Naive thymus-derived CD8-positive, alpha-beta T cell (primary cell): ENCODE measurements around the gene ABHD5. TPM values are rescaled to one million over a fixed set of nuclear protein-coding genes. Genes with fewer than 3 reads are reported as not detected.
A peak's percentile ranks its signal among the peaks of the same experiment; 100 is the strongest.

Source experiments
- ATAC-seq, 2 donors: fragments of 150-1000 bp; cut with Tn5 transposase in 1 of 2; sonication (Bioruptor Pico), chemical (Tn5 transposase) in 1 of 2; 1 replicate in 1 of 2; 2 replicates in 1 of 2; pipeline ENCODE4 v1.10.0; 2021; ENCODE audit warnings: mild to moderate bottlenecking in 2 of 2, moderate library complexity in 2 of 2
- POLR2A ChIA-PET: fragments of 350-600 bp; sonication (Branson Sonifier 250); formaldehyde crosslinking; loops from one replicate; lab custom pipeline; 2021; ENCODE audit warnings: antibody characterized with exemption; lab: Charles Lee
- DNase-seq, 10 donors: peaks; one replicate each; pipeline versions ENCODE4 v3.0.0 to v3.0.0-alpha.2; 2020 to 2022
- H3K27ac Mint-ChIP-seq, 10 donors: one replicate each; pipeline ENCODE4 v1.8.0; 2020 to 2022; ENCODE audit warnings: mild to moderate bottlenecking in 10 of 10, mixed read lengths in 10 of 10, moderate library complexity in 4 of 10, inconsistent platforms in 1 of 10
- H3K27me3 Mint-ChIP-seq, 5 donors: one replicate each; pipeline ENCODE4 v1.8.0; 2021 to 2022; ENCODE audit warnings: mixed read lengths in 5 of 5
- H3K36me3 Mint-ChIP-seq, 3 donors: one replicate each; pipeline ENCODE4 v1.8.0; 2020 to 2022; ENCODE audit warnings: mixed read lengths in 3 of 3, mild to moderate bottlenecking in 2 of 3, inconsistent platforms in 1 of 3
- H3K4me1 Mint-ChIP-seq, 4 donors: one replicate each; pipeline ENCODE4 v1.8.0; 2021 to 2022; ENCODE audit warnings: mixed read lengths in 4 of 4
- H3K4me3 Mint-ChIP-seq, 10 donors: one replicate each; pipeline ENCODE4 v1.8.0; 2020 to 2022; ENCODE audit warnings: mild to moderate bottlenecking in 10 of 10, mixed read lengths in 10 of 10, moderate library complexity in 6 of 10, inconsistent platforms in 1 of 10
- H3K9me3 Mint-ChIP-seq, 9 donors: one replicate each; pipeline ENCODE4 v1.8.0; 2020 to 2022; ENCODE audit warnings: mixed read lengths in 9 of 9, mild to moderate bottlenecking in 3 of 9, inconsistent platforms in 1 of 9, moderate library complexity in 1 of 9
- polyA plus RNA-seq, 3 donors: library from polyadenylated mRNA; unstranded; fragments of 300-500 nt; fragmentation: Illumina TruSeq; gene quantifications; one replicate each; pipeline ENCODE4 v1.2.3, GENCODE V29; 2021
- total RNA-seq, 8 experiments: library from RNA in 2 of 8; stranded (reverse) in 2 of 8; gene quantifications; one replicate each; pipeline ENCODE4 v1.2.3 and lab custom pipeline; 2021 to 2026

Gene ABHD5
- total and polyA plus RNA-seq, 5 experiments from 2014 or later, result 1.7 to 6.9 (median 4.0) TPM

DNA sequence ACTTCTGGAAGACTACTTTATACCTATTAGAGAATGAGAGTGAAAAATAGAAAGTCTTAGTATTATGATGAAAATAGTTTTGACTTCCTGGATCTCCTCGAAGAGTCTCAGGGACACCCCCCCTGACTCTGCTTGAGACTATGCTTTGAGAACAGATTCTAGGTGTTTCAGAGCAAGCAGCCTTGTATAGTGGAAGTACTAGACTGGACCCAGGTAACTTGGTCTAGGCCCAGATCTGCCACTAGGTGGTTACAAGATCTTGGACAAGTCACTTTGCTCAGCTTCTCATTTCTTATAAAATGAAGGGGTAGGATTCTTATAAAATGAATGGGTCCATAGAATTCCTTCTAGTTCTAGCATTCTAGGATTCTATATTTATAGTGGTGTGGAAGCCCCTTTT lies 9.1 kb downstream of the ABHD5 start:
- POLR2A ChIA-PET, result no interaction called here
- no peaks in the 10 kb centered on the region for H3K9me3 Mint-ChIP-seq
- DNase-seq (peak in 2 of 10 donors; percentile 6 to 62), ATAC-seq (no peak)
- H3K4me3 Mint-ChIP-seq, result no peak overlapping the region
- no peaks in the 10 kb centered on the region for H3K27me3 Mint-ChIP-seq
- H3K27ac Mint-ChIP-seq, result no peak overlapping the region
- peaks cover 0 to 35% (median 0%) of the 10 kb centered on the region in 3 donors for H3K36me3 Mint-ChIP-seq
- peaks cover 0 to 9% (median 6%) of the 10 kb centered on the region in 4 donors for H3K4me1 Mint-ChIP-seq

DNA sequence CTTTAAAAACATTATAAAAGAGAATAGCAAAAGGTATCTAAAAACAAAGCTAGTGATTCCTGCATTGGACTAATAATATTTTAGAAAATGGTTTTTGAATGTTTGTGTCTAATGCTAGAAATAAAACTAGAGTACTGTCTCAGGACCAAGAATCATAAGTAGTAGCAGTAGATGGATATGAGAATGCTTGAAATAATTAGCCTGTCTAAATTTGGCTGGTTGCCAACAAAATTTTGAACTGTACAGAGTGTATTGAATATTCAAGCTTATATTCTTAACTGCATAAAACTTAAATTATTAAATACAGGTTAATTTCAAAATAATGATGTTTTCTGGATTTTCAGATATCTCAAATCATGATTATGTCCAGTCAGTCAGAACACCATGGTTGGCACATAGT lies 14.0 kb downstream of the ABHD5 start:
- peaks cover 0 to 7% (median under 1%) of the 10 kb centered on the region in 4 donors for H3K4me1 Mint-ChIP-seq
- H3K4me3 Mint-ChIP-seq, result no peak overlapping the region
- no peak overlapping the region for H3K27ac Mint-ChIP-seq
- H3K9me3 Mint-ChIP-seq, result no peaks in the 10 kb centered on the region
- DNase-seq (no peak), ATAC-seq (no peak)
- H3K27me3 Mint-ChIP-seq, result no peaks in the 10 kb centered on the region
- POLR2A ChIA-PET, result no interaction called here
- peaks cover 0 to 45% (median 0%) of the 10 kb centered on the region in 3 donors for H3K36me3 Mint-ChIP-seq

DNA sequence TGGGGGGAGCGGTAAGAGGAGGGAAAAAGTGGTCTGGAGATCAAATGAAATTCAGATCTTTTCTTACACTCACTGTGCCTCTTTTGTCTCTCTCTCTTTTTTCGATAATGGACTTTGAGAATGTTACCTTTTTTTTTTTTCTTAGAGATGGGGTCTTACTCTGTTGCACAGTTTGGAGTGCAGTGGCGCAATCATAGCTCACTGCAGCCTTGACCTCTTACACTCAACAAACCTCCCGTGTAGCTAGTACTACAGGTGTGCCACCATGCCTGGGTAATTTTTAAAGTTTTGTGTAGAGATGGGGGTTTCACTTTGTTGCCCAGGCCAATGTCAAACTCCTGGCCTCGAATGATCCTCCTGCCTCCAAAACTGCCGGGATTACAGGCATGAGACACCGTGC lies 15.6 kb downstream of the ABHD5 start:
- Mint-ChIP-seq H3K9me3 (no peaks in the 10 kb centered on the region), H3K4me3 (no peak overlapping the region), H3K27me3 (no peaks in the 10 kb centered on the region), H3K4me1 (peaks cover 0 to 7% (median under 1%) of the 10 kb centered on the region in 4 donors), H3K36me3 (peaks cover 0 to 38% (median 0%) of the 10 kb centered on the region in 3 donors), H3K27ac (no peak overlapping the region)
- ATAC-seq (no peak), DNase-seq (no peak)
- POLR2A ChIA-PET, result no interaction called here

DNA sequence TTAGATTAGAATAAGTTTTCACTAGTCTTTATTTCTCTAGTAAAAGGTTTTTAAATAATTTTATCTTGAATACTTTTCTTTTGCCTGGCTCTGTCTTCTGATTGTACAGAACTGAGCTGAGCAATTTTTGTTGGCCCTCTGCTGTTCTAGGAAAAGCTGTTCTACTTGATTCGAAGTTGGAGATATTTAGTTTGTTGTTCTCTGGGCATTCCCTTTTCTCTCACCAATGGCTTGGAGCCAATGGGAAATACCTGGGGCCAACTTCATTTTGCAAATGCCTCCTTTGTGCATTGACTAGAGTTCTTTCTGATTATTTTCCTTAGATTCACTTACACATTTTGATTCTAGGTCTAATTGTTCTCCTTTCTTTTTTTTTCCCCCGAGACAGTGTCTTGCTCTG lies 16.5 kb downstream of the ABHD5 start:
- Mint-ChIP-seq H3K4me3 (no peak overlapping the region), H3K36me3 (peaks cover 5 to 41% (median 8%) of the 10 kb centered on the region in 3 donors), H3K27ac (no peak overlapping the region), H3K9me3 (no peaks in the 10 kb centered on the region), H3K27me3 (no peaks in the 10 kb centered on the region), H3K4me1 (peaks cover 0 to 7% (median under 1%) of the 10 kb centered on the region in 4 donors)
- DNase-seq (no peak), ATAC-seq (no peak)
- POLR2A ChIA-PET, result no interaction called here

DNA sequence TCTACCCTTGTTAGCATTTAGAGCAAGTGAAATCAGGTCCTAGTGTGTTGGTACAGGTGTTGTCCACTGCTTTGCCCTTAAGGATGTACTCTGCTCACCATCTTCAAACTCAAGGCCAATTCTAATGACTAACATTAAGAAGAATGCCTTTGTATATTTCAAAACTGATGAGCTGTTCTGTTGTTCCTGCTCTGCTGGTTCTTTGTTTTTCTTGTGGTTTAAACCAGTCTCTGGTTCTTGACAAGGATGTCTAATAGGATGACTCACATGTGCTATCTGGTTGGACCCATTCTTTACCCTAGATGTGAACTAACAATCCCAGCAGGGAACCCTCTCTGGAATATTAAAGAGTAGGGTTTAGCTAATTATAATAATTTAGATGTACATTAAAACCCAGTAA lies 17.3 kb downstream of the ABHD5 start:
- DNase-seq (no peak), ATAC-seq (no peak)
- Mint-ChIP-seq H3K36me3 (peaks cover 10 to 45% (median 15%) of the 10 kb centered on the region in 3 donors), H3K27me3 (no peaks in the 10 kb centered on the region), H3K4me3 (no peak overlapping the region), H3K4me1 (peaks cover 0 to 7% (median under 1%) of the 10 kb centered on the region in 4 donors), H3K27ac (no peak overlapping the region), H3K9me3 (no peaks in the 10 kb centered on the region)
- POLR2A ChIA-PET, result no interaction called here

DNA sequence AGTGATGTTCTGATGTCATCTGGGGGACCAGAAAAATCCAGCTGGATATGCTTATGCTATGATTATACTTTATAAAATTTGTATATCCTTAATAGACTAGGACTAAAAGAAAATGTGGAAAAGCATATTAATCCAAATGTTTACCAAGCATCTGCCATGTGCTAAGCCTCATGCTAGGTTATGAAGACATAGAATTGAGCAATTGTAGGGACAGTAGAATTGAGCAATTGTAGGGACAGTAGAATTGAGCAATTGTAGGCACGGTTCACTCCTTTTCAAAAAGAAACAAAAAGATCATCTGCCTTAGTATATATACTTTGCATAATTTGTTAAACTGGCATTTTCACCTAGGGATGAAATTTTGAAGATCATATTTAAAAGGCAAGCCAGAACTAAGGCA lies 18.3 kb downstream of the ABHD5 start:
- Mint-ChIP-seq H3K4me1 (peaks cover 0 to 7% (median 2%) of the 10 kb centered on the region in 4 donors), H3K27me3 (no peaks in the 10 kb centered on the region), H3K27ac (no peak overlapping the region), H3K4me3 (no peak overlapping the region), H3K36me3 (peaks cover 15 to 47% (median 23%) of the 10 kb centered on the region in 3 donors), H3K9me3 (no peaks in the 10 kb centered on the region)
- ATAC-seq, result no peak
- DNase-seq, result no peak
- POLR2A ChIA-PET, result no interaction called here

DNA sequence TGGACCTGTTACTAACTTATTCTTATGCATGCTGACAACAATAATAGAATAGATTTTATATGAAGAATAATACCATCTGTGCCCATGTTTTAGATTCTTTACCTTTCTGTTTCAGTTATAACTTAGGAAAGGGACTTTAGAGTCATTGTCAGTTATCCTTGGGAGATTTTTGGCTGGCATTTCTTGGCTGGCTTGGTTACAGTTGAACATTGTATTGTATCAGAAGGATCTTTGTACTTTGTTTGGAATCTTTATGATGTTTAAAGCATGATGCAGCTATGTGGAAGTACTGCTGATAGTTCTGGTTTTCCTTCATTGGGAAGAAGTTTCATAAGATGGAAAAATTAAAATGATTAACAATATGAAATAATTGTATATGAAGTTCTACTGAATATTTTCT lies 19.9 kb downstream of the ABHD5 start:
- Mint-ChIP-seq H3K4me1 (peaks cover 0 to 4% (median 1%) of the 10 kb centered on the region in 4 donors), H3K9me3 (no peaks in the 10 kb centered on the region), H3K27ac (no peak overlapping the region), H3K27me3 (no peaks in the 10 kb centered on the region), H3K4me3 (no peak overlapping the region), H3K36me3 (peaks cover 15 to 50% (median 28%) of the 10 kb centered on the region in 3 donors)
- POLR2A ChIA-PET, result no interaction called here
- DNase-seq (no peak), ATAC-seq (no peak)

DNA sequence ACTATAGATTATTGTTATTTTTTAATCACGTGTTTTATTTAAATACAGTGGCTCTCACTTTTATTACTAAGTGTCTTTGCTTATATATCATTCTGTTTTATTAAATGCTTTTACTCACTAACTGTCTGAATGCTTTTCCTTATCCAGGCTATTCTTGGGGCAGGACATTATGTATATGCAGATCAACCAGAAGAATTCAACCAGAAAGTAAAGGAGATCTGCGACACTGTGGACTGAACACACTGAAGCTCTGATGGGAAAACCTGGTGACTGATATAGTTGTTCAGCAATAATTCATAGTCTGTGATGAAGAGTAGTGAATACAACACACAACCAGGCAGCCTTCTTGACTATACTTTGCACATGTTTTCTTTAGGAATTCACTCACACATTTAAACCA lies 27.6 kb downstream of the ABHD5 start:
- H3K4me1 Mint-ChIP-seq, result peaks cover 0 to 3% (median 0%) of the 10 kb centered on the region in 4 donors
- peaks cover 15 to 59% (median 29%) of the 10 kb centered on the region in 3 donors for H3K36me3 Mint-ChIP-seq
- H3K9me3 Mint-ChIP-seq, result no peaks in the 10 kb centered on the region
- DNase-seq, result no peak
- no peak overlapping the region for H3K27ac Mint-ChIP-seq
- no peak overlapping the region for H3K4me3 Mint-ChIP-seq
- no peaks in the 10 kb centered on the region for H3K27me3 Mint-ChIP-seq
- POLR2A ChIA-PET, result no interaction called here
- ATAC-seq, result no peak

DNA sequence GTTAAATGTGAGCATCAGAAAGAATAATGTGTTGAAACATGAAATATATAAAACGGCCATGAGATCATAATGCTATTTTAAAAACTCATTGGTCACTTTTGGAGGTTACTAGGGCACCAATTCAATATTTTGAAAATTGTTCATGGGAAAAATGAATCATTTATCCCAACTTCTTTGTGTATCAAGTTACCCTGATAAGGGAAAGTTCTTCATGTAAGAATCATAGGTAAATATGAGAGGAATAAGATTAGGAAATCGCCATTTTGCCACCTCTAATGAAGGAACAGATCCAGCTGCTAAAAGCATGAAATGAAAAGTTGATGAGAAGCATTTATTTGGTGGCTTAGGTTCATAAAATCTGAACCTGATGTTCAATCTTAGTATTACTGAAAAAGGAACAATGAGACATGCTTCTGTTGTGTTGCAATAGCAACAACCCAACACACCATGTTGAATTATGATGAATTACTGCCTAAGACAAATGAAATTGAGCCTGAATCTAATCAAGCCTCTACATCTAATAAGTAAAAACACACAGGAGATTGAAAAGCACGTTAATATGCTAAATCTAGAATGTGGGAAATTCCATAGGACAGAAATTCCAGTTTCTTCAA lies 32.5 kb downstream of the ABHD5 start:
- Mint-ChIP-seq H3K4me1 (no peaks in the 10 kb centered on the region), H3K9me3 (no peaks in the 10 kb centered on the region), H3K36me3 (peaks cover 5 to 28% (median 12%) of the 10 kb centered on the region in 3 donors), H3K27ac (no peak overlapping the region), H3K4me3 (no peak overlapping the region), H3K27me3 (no peaks in the 10 kb centered on the region)
- POLR2A ChIA-PET, result no interaction called here
- DNase-seq, result no peak
- no peak for ATAC-seq

DNA sequence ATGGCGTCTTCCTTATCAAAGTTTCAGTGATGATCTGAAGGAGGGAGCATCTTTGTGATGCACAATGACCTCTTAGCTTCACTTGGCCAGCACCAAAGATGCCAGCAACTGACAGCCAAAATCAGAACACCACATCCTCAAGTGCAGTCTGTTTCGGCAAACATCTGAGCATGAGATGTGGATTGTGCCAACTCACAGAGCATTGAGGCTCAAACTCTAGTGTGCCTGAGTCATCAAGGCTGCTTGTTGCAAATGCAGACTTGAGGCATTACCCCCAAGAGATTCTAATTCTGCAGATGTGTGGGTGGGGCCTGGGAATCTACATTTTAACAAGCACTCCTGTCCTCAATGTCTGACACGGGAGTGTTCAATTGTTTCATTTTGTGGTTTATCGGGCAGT lies 35.8 kb downstream of the ABHD5 start:
- ATAC-seq, result no peak
- no peak for DNase-seq
- peak overlapping the region in 1 of 10 donors; percentile 53 for H3K27ac Mint-ChIP-seq
- no peaks in the 10 kb centered on the region for H3K27me3 Mint-ChIP-seq
- POLR2A ChIA-PET, result no interaction called here
- H3K4me1 Mint-ChIP-seq, result no peaks in the 10 kb centered on the region
- H3K9me3 Mint-ChIP-seq, result no peaks in the 10 kb centered on the region
- H3K36me3 Mint-ChIP-seq, result peaks cover 0 to 13% (median 8%) of the 10 kb centered on the region in 3 donors
- no peak overlapping the region for H3K4me3 Mint-ChIP-seq

DNA sequence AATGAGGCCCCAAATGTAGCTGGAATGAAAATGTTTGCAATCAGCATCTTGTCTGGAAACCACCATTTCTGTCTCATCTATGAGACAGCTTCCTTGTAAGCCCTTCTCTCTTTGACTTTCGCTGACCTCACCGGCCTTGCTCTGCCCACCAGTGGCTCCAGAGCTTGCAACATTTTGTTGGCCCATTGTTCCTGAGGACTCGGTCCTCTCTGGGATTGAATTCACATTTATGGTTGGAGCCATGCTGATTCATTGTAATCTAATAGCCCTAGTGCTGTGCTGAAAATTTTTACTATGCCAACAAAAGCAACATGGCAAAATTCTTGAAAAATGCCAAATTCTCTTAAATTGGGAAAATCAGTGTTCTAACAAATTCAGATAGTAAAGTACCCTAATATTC lies 37.2 kb downstream of the ABHD5 start:
- H3K27me3 Mint-ChIP-seq, result no peaks in the 10 kb centered on the region
- no peak overlapping the region for H3K27ac Mint-ChIP-seq

DNA sequence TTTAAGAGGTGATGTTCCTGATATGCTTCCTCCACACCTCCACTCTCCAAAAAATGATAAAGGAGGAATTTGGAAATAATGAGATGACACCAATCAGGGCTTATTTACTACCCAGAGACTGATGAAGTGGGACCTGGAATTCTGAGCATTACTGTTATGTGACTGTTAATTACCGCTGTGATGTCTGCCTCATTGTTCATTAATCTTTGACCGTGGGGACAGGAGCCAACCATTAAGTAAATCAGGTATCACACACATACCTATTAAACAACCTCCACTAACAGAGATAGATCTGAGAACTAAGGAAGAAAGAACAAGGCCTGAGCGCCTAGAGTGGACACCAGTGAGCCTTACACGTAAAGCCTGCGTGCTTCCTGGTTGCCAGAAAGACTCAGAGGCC lies 37.7 kb downstream of the ABHD5 start:
- ATAC-seq (no peak), DNase-seq (no peak)
- H3K4me3 Mint-ChIP-seq, result no peak overlapping the region
- H3K4me1 Mint-ChIP-seq, result no peaks in the 10 kb centered on the region
- POLR2A ChIA-PET, result no interaction called here
- no peak overlapping the region for H3K27ac Mint-ChIP-seq
- H3K9me3 Mint-ChIP-seq, result no peaks in the 10 kb centered on the region
- H3K36me3 Mint-ChIP-seq, result peaks cover 0 to 15% (median 4%) of the 10 kb centered on the region in 3 donors
- no peaks in the 10 kb centered on the region for H3K27me3 Mint-ChIP-seq

More for the DNA sequence above, 37.2 kb downstream of the ABHD5 start:
- ATAC-seq (no peak), DNase-seq (no peak)
- Mint-ChIP-seq H3K4me3 (no peak overlapping the region), H3K36me3 (peaks cover 0 to 15% (median 4%) of the 10 kb centered on the region in 3 donors), H3K4me1 (no peaks in the 10 kb centered on the region), H3K9me3 (no peaks in the 10 kb centered on the region)
- POLR2A ChIA-PET, result no interaction called here

DNA sequence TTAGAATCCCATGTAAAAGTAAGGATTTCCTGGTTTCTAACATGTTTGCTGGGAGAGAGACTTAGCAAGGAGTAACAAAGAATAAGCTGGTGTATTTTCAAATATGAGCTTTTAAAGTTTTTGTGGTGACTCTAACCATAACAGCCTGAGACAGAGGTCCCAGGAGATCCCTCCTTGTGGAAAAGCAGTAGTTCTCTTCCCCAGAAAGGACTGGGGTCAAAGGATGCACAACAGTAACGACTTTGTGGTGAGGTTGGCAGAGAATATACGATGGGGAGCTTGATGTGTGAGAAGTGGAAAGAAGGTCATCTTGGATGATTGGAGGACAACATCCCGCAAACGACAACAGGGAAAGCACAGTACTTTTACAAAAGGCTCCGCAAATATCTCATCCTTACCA lies 38.2 kb downstream of the ABHD5 start:
- no peak for DNase-seq
- Mint-ChIP-seq H3K27ac (no peak overlapping the region), H3K4me3 (no peak overlapping the region), H3K27me3 (no peaks in the 10 kb centered on the region), H3K36me3 (peaks cover 0 to 13% (median 5%) of the 10 kb centered on the region in 3 donors), H3K4me1 (no peaks in the 10 kb centered on the region), H3K9me3 (no peaks in the 10 kb centered on the region)
- ATAC-seq, result no peak
- POLR2A ChIA-PET, result no interaction called here
